Mucosa of stomach (tissue), 1 donor: ENCODE data around the gene PRR3.

Source experiments
- H3K27me3 ChIP-seq: one replicate; pipeline ENCODE4 v1.7.0; 2013; ENCODE audit warnings: mild to moderate bottlenecking, low read length; ENCODE audit not compliant: control insufficient read depth, insufficient read depth
- H3K36me3 ChIP-seq: one replicate; pipeline ENCODE4 v1.7.0; 2013; ENCODE audit warnings: low read length; ENCODE audit not compliant: control insufficient read depth, insufficient read depth
- H3K4me1 ChIP-seq: one replicate; pipeline ENCODE4 v1.7.0; 2013; ENCODE audit warnings: mild to moderate bottlenecking, low read length; ENCODE audit not compliant: control insufficient read depth, insufficient read depth
- H3K4me3 ChIP-seq: one replicate; pipeline ENCODE4 v1.7.0; 2013; ENCODE audit warnings: low read length
- H3K9ac ChIP-seq: one replicate; pipeline ENCODE4 v1.7.0; 2013; ENCODE audit warnings: mild to moderate bottlenecking, low read length, moderate library complexity
- H3K9me3 ChIP-seq: one replicate; pipeline ENCODE4 v1.7.0; 2013; ENCODE audit warnings: mild to moderate bottlenecking, low read length, moderate library complexity; ENCODE audit not compliant: control insufficient read depth
- donor health status: Pancreatic carcinoma.

The PRR3 gene

DNA sequence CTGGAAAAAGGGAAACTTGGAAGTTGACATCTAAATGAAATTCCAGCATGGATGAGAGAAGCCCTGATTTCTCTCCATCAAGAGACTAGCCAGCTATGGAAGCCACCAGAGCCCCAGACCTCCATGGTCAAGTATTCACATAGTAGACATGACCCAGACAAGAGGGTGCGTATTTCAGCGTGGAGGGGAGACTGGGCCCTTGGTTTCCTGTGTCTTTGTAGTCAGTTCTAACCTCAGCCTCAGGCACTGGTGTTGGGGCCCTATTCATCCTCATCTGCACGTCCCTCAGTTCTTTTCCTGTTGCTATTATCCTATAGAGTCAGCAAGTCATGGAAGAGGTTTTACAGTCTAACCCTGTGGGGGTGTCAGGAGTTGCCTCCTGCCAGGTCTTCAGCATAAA lies 13.3 kb upstream of the PRR3 start:
- H3K36me3 ChIP-seq, result no peaks in the 10 kb centered on the region
- H3K4me1 ChIP-seq, result peaks cover 6% of the 10 kb centered on the region
- no peak overlapping the region for H3K9ac ChIP-seq
- H3K9me3 ChIP-seq, result no peaks in the 10 kb centered on the region
- no peak overlapping the region for H3K4me3 ChIP-seq
- no peaks in the 10 kb centered on the region for H3K27me3 ChIP-seq

DNA sequence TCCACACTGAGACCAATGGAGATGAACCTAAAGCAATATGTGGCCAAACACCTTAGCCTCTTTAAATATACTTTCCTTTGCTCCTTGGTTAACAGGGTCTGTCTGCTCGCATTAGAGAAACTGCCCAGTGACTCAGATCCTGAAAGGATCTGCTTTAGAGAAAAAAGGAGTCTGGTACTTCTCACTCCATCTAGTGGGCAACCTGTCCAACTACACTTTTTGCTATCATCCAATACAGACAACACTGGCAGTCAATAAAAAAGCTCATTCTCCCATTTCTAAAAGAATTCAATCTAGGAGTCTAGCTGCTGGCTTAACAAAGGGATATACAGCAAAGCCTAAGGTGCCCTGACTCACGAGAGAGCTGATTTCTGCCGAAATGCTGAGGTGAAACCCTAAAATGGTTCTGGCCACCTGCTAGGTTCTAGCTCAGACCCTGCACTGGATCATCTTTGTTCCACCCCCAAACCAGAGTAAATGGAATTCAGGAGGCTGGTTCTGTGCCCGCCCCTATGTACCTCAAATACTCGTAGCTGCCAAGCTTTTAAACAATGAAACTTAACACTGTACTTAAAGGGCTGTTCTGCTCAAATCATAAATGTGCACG lies 12.3 kb upstream of the PRR3 start:
- Histone ChIP-seq H3K4me3 (no peak overlapping the region), H3K27me3 (no peaks in the 10 kb centered on the region)

DNA sequence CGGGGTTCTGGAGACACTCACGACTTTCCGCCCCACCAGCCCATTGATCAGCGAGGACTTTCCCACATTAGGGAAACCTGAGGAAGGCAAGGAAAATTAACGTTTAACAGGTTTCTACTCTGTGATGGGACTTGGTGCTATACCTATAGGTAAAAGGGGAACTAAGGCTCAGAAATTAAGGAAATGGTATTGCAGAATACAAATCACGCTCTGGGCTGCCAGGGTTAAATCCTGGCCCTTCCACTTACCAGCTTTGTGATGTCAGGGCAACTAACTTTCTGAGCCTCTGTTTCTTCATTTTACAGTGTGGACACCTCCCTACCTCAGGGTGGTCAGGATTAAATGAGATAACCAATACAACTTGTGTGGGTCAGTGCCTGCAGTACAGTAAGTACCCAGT lies 9.6 kb upstream of the PRR3 start:
- Histone ChIP-seq H3K9ac (no peak overlapping the region), H3K27me3 (no peaks in the 10 kb centered on the region), H3K4me1 (no peaks in the 10 kb centered on the region), H3K9me3 (no peaks in the 10 kb centered on the region), H3K36me3 (peaks cover under 1% of the 10 kb centered on the region), H3K4me3 (no peak overlapping the region)

More for the DNA sequence above, 12.3 kb upstream of the PRR3 start:
- Histone ChIP-seq H3K9ac (no peak overlapping the region), H3K9me3 (no peaks in the 10 kb centered on the region), H3K4me1 (peaks cover 6% of the 10 kb centered on the region), H3K36me3 (no peaks in the 10 kb centered on the region)

GRCh38 chr6:30548375-30548774 lies 8.7 kb upstream of the PRR3 start:
- no peaks in the 10 kb centered on the region for H3K9me3 ChIP-seq
- no peak overlapping the region for H3K4me3 ChIP-seq
- H3K36me3 ChIP-seq, result peaks cover 6% of the 10 kb centered on the region
- no peak overlapping the region for H3K9ac ChIP-seq
- H3K4me1 ChIP-seq, result no peaks in the 10 kb centered on the region
- no peaks in the 10 kb centered on the region for H3K27me3 ChIP-seq

DNA sequence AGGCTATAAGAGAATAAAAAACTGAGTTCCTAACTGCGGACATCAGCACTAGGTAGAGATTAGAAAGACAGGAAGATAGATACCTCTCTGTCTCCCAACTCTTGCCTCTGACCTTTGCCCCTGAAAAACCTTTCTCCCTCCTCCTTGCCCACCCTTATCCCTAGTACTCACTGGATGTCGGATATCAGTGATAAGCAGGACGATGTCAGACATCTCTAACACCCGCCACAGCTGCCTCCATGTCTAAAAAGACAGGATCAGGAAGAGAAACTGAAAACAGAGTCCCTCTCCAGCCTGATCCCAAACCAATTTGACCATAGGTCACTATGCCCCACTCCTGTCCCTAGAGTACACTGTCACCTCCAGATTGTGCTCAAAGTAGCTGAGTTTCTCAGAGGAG lies 2.7 kb upstream of the PRR3 start:
- Histone ChIP-seq H3K36me3 (peaks cover 6% of the 10 kb centered on the region), H3K9ac (no peak overlapping the region), H3K4me3 (no peak overlapping the region), H3K27me3 (no peaks in the 10 kb centered on the region), H3K4me1 (peaks cover 13% of the 10 kb centered on the region), H3K9me3 (no peaks in the 10 kb centered on the region)

GRCh38 chr6:30554962-30555815 lies 1.9 kb upstream of the PRR3 start:
- Histone ChIP-seq H3K27me3 (no peaks in the 10 kb centered on the region), H3K9me3 (no peaks in the 10 kb centered on the region), H3K4me1 (peaks cover 13% of the 10 kb centered on the region), H3K4me3 (peak overlapping the region; percentile 86), H3K36me3 (peaks cover 6% of the 10 kb centered on the region), H3K9ac (peak overlapping the region; percentile 86)

- no peaks in the 10 kb centered on the region for H3K27me3 ChIP-seq
- peak overlapping the region; percentile 86 for H3K9ac ChIP-seq
- no peaks in the 10 kb centered on the region for H3K9me3 ChIP-seq
- H3K36me3 ChIP-seq, result peaks cover 6% of the 10 kb centered on the region
- H3K4me3 ChIP-seq, result peak overlapping the region; percentile 86
- peaks cover 13% of the 10 kb centered on the region for H3K4me1 ChIP-seq
Observed at GRCh38 chr6:30555816-30556065, 1.4 kb upstream of the PRR3 start.

GRCh38 chr6:30556066-30556905 lies 809 bp upstream of the PRR3 start, which contains the start of gene GNL1:
Gene GNL1, minus strand, starts transcription at chr6:30556489. Its CDS starts 286 bp downstream, at chr6:30556203.
- H3K36me3 ChIP-seq, result peaks cover 6% of the 10 kb centered on the region
- peaks cover 13% of the 10 kb centered on the region for H3K4me1 ChIP-seq
- H3K9me3 ChIP-seq, result no peaks in the 10 kb centered on the region
- peak within 1 kb of the TSS; percentile 86 for H3K4me3 ChIP-seq
- no peaks in the 10 kb centered on the region for H3K27me3 ChIP-seq
- peak within 1 kb of the TSS; percentile 86 for H3K9ac ChIP-seq

GRCh38 chr6:30557683-30557981 lies 537 bp downstream of the PRR3 start:
- peak overlapping the region; percentile 86 for H3K4me3 ChIP-seq
- peaks cover 13% of the 10 kb centered on the region for H3K4me1 ChIP-seq
- H3K27me3 ChIP-seq, result no peaks in the 10 kb centered on the region
- no peaks in the 10 kb centered on the region for H3K9me3 ChIP-seq
- peaks cover 3% of the 10 kb centered on the region for H3K36me3 ChIP-seq
- H3K9ac ChIP-seq, result peak overlapping the region; percentile 86

- Histone ChIP-seq H3K9ac (no peak overlapping the region), H3K9me3 (no peaks in the 10 kb centered on the region), H3K36me3 (no peaks in the 10 kb centered on the region), H3K4me1 (peaks cover 7% of the 10 kb centered on the region), H3K27me3 (no peaks in the 10 kb centered on the region), H3K4me3 (no peak overlapping the region)
Observed at GRCh38 chr6:30560930-30561329, 3.8 kb downstream of the PRR3 start.

- H3K4me1 ChIP-seq, result peaks cover 7% of the 10 kb centered on the region
- no peaks in the 10 kb centered on the region for H3K27me3 ChIP-seq
- H3K4me3 ChIP-seq, result no peak overlapping the region
- no peaks in the 10 kb centered on the region for H3K36me3 ChIP-seq
- no peak overlapping the region for H3K9ac ChIP-seq
- H3K9me3 ChIP-seq, result no peaks in the 10 kb centered on the region
Observed at GRCh38 chr6:30562470-30563425, 5.7 kb downstream of the PRR3 start.
